Suprapubic skin (tissue), 4 donors: ENCODE data around the gene RPE. TPM values are rescaled to one million over a fixed set of nuclear protein-coding genes. Genes with fewer than 3 reads are reported as not detected.

Experiments used
- DNase-seq, 2 donors: peaks; one replicate each; pipeline ENCODE4 v3.0.0-alpha.2; 2019; ENCODE audit warnings: low spot score in 2 of 2
- H3K27ac ChIP-seq: fragments of 200-600 bp; sonication (generic); one replicate; pipeline ENCODE4 v1.5.1; 2019
- H3K27me3 ChIP-seq: fragments of 200-600 bp; sonication (generic); one replicate; pipeline ENCODE4 v1.5.1; 2019
- H3K36me3 ChIP-seq: fragments of 200-600 bp; sonication (generic); one replicate; pipeline ENCODE4 v1.5.1; 2019
- H3K4me1 ChIP-seq: fragments of 200-600 bp; sonication (generic); one replicate; pipeline ENCODE4 v1.5.1; 2019
- H3K4me3 ChIP-seq: fragments of 200-600 bp; sonication (generic); one replicate; pipeline ENCODE4 v1.5.1; 2019; ENCODE audit warnings: mild to moderate bottlenecking
- H3K9me3 ChIP-seq: fragments of 200-600 bp; sonication (generic); one replicate; pipeline ENCODE4 v1.5.1; 2019
- EP300 ChIP-seq: sonication (generic); formaldehyde crosslinking; IDR thresholded peaks from one replicate; pipeline ENCODE4 v1.6.1; 2017; ENCODE audit warnings: antibody characterized with exemption
- POLR2A ChIP-seq, 2 donors: fragments of 450-650 bp; IDR thresholded peaks; one replicate each; pipeline ENCODE4 v1.6.1; 2017; ENCODE audit warnings: antibody characterized with exemption in 2 of 2, mild to moderate bottlenecking in 2 of 2, moderate library complexity in 2 of 2
- POLR2AphosphoS5 ChIP-seq, 3 donors: sonication (generic); formaldehyde crosslinking; IDR thresholded peaks; one replicate each; pipeline ENCODE4 v1.6.1; 2017; ENCODE audit warnings: antibody characterized with exemption in 3 of 3
- WGBS: methylation state at CpG from one replicate; pipeline ENCODE4 v1.1.5; 2018; 5-methylcytosine and 5-hydroxymethylcytosine counted together
- total RNA-seq, 4 donors: library from RNA; depleted of rRNA; stranded (reverse); fragments of >200 nt; gene quantifications; one replicate each; pipeline ENCODE4 v1.1.0, GENCODE V29; 2016
- TF ChIP-seq, protein P1 (sequence below), 2 donors: fragments of 200-600 bp in 1 of 2; fragments of 450-650 bp in 1 of 2; sonication (generic) in 1 of 2; IDR thresholded peaks; one replicate each; pipeline ENCODE4 v1.5.1; 2016 to 2019; ENCODE audit warnings: antibody characterized with exemption in 2 of 2, mild to moderate bottlenecking in 1 of 2, moderate library complexity in 1 of 2

The RPE gene
- total RNA-seq, 4 donors from 2014 or later, result 33.6 to 74.0 (median 46.6) TPM

GRCh38 chr2:210009126-210009525 is 6.7 kb downstream of the RPE start:
- Histone ChIP-seq H3K27ac (no peak overlapping the region), H3K36me3 (peaks cover 4% of the 10 kb centered on the region), H3K9me3 (no peaks in the 10 kb centered on the region), H3K27me3 (no peaks in the 10 kb centered on the region), H3K4me3 (no peak overlapping the region), H3K4me1 (peaks cover 20% of the 10 kb centered on the region)
- 58% methylated on average over 6 of the region's 6 CpGs for WGBS
- DNase-seq, result no peak
- TF ChIP-seq, protein P1, sequence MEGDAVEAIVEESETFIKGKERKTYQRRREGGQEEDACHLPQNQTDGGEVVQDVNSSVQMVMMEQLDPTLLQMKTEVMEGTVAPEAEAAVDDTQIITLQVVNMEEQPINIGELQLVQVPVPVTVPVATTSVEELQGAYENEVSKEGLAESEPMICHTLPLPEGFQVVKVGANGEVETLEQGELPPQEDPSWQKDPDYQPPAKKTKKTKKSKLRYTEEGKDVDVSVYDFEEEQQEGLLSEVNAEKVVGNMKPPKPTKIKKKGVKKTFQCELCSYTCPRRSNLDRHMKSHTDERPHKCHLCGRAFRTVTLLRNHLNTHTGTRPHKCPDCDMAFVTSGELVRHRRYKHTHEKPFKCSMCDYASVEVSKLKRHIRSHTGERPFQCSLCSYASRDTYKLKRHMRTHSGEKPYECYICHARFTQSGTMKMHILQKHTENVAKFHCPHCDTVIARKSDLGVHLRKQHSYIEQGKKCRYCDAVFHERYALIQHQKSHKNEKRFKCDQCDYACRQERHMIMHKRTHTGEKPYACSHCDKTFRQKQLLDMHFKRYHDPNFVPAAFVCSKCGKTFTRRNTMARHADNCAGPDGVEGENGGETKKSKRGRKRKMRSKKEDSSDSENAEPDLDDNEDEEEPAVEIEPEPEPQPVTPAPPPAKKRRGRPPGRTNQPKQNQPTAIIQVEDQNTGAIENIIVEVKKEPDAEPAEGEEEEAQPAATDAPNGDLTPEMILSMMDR (IDR thresholded peaks at IDR 0.05), result no peak
- TF ChIP-seq POLR2A (IDR thresholded peaks at IDR 0.05), result no peak
- TF ChIP-seq POLR2AphosphoS5 (IDR thresholded peaks at IDR 0.05), result no peak
- TF ChIP-seq EP300, result no peak

DNA sequence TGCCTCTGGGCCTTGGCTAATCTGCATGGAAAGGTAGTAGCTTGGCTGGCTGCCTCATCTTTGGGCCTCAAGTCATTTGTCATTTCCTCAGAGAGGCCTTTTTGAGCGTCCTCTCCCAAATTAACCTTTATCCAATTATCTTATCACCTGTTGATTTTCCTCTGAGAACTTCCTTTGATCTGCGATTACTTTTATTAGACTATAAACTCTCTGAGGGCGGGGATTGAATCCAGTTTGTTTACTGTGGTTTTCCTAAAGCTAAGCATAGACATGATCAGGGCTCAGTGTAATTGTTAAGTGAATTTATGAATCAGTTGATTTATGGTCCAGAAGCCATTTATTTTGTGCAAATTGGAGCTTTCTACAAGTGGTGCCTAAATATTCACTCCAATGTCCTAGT is 7.5 kb downstream of the RPE start:
- Histone ChIP-seq H3K27me3 (no peaks in the 10 kb centered on the region), H3K36me3 (peaks cover 12% of the 10 kb centered on the region), H3K4me1 (peaks cover 12% of the 10 kb centered on the region), H3K4me3 (no peak overlapping the region), H3K27ac (no peak overlapping the region), H3K9me3 (no peaks in the 10 kb centered on the region)
- WGBS, result 51% methylated on average over 3 of the region's 3 CpGs
- no peak for DNase-seq
- TF ChIP-seq, protein P1 (IDR thresholded peaks at IDR 0.05), result no peak
- TF ChIP-seq EP300 (no peak), POLR2AphosphoS5 (IDR thresholded peaks at IDR 0.05) (no peak), POLR2A (IDR thresholded peaks at IDR 0.05) (no peak)

- Histone ChIP-seq H3K27ac (no peak overlapping the region), H3K9me3 (no peaks in the 10 kb centered on the region), H3K36me3 (peaks cover 91% of the 10 kb centered on the region), H3K4me3 (no peak overlapping the region), H3K27me3 (no peaks in the 10 kb centered on the region), H3K4me1 (no peaks in the 10 kb centered on the region)
- 89% methylated on average over 1 of the region's 1 CpG for WGBS
- no peak for DNase-seq
- TF ChIP-seq, protein P1 (IDR thresholded peaks at IDR 0.05), result no peak
- TF ChIP-seq EP300 (no peak), POLR2AphosphoS5 (IDR thresholded peaks at IDR 0.05) (no peak), POLR2A (IDR thresholded peaks at IDR 0.05) (no peak)
Observed at GRCh38 chr2:210020138-210020537, 17.7 kb downstream of the RPE start.

DNA sequence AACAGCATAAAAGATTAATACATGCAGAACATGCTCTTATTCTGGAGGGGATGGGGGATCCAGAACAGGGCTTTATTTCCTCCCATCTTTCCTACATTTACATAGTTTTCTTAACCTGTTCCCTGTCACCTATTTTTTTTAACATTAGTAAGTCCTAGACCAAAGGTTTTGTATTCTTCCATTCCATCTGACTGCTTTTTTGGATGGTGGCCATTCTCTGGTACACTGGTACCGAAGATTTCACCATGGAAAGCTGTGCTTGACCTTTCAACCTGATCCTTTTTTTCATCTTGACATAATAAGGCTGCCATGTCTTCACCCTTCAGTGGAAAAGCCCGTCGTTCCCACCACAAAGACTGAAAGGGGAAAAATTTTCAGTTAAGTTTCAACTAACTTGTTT is 20.4 kb downstream of the RPE start:
- no peaks in the 10 kb centered on the region for H3K27me3 ChIP-seq
- no peak overlapping the region for H3K4me3 ChIP-seq
- DNase-seq, result no peak
- TF ChIP-seq POLR2A (IDR thresholded peaks at IDR 0.05) (no peak), POLR2AphosphoS5 (IDR thresholded peaks at IDR 0.05) (no peak), EP300 (no peak)
- TF ChIP-seq, protein P1 (IDR thresholded peaks at IDR 0.05), result no peak
- 89% methylated on average over 3 of the region's 3 CpGs for WGBS
- peaks cover 83% of the 10 kb centered on the region for H3K36me3 ChIP-seq
- no peak overlapping the region for H3K27ac ChIP-seq
- H3K9me3 ChIP-seq, result no peaks in the 10 kb centered on the region
- H3K4me1 ChIP-seq, result no peaks in the 10 kb centered on the region

DNA sequence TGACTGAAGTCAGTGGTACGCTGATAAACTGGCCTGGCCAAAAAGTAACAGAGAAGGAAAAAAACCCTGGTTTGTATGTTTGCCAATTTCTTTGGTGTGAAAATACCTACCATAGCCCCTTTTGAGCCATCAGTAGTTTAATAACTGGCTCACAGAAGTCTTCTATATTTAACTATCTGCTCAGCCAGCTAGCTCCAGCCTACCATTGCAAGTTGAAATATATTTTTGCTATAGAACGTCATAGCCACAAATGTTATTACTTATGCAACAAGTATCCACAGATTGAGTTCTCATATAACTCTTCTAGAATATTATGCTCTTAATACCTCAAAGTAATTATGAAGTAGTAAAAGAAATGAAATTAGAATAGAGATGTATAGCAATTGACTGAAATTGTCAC is 25.2 kb downstream of the RPE start:
- Histone ChIP-seq H3K27me3 (no peaks in the 10 kb centered on the region), H3K27ac (no peak overlapping the region), H3K4me1 (no peaks in the 10 kb centered on the region), H3K4me3 (no peak overlapping the region), H3K36me3 (peaks cover 41% of the 10 kb centered on the region), H3K9me3 (no peaks in the 10 kb centered on the region)
- WGBS, result 89% methylated on average over 2 of the region's 2 CpGs
- no peak for TF ChIP-seq POLR2A (IDR thresholded peaks at IDR 0.05)
- DNase-seq, result no peak

- H3K9me3 ChIP-seq, result no peaks in the 10 kb centered on the region
- H3K4me3 ChIP-seq, result no peak overlapping the region
- H3K36me3 ChIP-seq, result peaks cover 36% of the 10 kb centered on the region
- WGBS, result 68% methylated on average over 2 of the region's 2 CpGs
- TF ChIP-seq POLR2AphosphoS5 (IDR thresholded peaks at IDR 0.05) (no peak), EP300 (no peak), POLR2A (IDR thresholded peaks at IDR 0.05) (no peak)
- TF ChIP-seq, protein P1 (IDR thresholded peaks at IDR 0.05), result no peak
- H3K27ac ChIP-seq, result no peak overlapping the region
- no peak for DNase-seq
- no peaks in the 10 kb centered on the region for H3K27me3 ChIP-seq
- H3K4me1 ChIP-seq, result no peaks in the 10 kb centered on the region
Observed at GRCh38 chr2:210028178-210028577, 25.7 kb downstream of the RPE start.
